ENCODE results near the gene CCDC177. TPM values are rescaled to one million over a fixed set of nuclear protein-coding genes. Genes with fewer than 3 reads are reported as not detected.

The CCDC177 gene
- total RNA-seq, 1 donor from 2014 or later = 0.13 TPM

- Histone ChIP-seq H3K27me3 (ENCODE audit: control insufficient read depth, insufficient read depth, low read length) (peaks cover 13% of the 10 kb centered on the region), H3K36me3 (ENCODE audit: control insufficient read depth, insufficient read depth, low read length) (no peaks in the 10 kb centered on the region), H3K4me3 (ENCODE audit: low read depth, low read length) (no peak overlapping the region)
- TF ChIP-seq, protein P1, sequence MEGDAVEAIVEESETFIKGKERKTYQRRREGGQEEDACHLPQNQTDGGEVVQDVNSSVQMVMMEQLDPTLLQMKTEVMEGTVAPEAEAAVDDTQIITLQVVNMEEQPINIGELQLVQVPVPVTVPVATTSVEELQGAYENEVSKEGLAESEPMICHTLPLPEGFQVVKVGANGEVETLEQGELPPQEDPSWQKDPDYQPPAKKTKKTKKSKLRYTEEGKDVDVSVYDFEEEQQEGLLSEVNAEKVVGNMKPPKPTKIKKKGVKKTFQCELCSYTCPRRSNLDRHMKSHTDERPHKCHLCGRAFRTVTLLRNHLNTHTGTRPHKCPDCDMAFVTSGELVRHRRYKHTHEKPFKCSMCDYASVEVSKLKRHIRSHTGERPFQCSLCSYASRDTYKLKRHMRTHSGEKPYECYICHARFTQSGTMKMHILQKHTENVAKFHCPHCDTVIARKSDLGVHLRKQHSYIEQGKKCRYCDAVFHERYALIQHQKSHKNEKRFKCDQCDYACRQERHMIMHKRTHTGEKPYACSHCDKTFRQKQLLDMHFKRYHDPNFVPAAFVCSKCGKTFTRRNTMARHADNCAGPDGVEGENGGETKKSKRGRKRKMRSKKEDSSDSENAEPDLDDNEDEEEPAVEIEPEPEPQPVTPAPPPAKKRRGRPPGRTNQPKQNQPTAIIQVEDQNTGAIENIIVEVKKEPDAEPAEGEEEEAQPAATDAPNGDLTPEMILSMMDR (IDR thresholded peaks at IDR 0.05; ENCODE audit: insufficient read depth, low read length, poor library complexity, severe bottlenecking) = no peak
- DNase-seq (ENCODE audit: low read depth) = no peak
Measured at GRCh38 chr14:69530095-69530494, 44.6 kb downstream of the CCDC177 start.

- Histone ChIP-seq H3K27me3 (ENCODE audit: control insufficient read depth, insufficient read depth, low read length) (peaks cover 16% of the 10 kb centered on the region), H3K4me3 (ENCODE audit: low read depth, low read length) (no peak overlapping the region), H3K36me3 (ENCODE audit: control insufficient read depth, insufficient read depth, low read length) (no peaks in the 10 kb centered on the region)
- DNase-seq (ENCODE audit: low read depth) = no peak
- TF ChIP-seq, protein P1 (IDR thresholded peaks at IDR 0.05; ENCODE audit: insufficient read depth, low read length, poor library complexity, severe bottlenecking) = no peak
Measured at GRCh38 chr14:69529563-69529962, 45.1 kb downstream of the CCDC177 start.

DNA sequence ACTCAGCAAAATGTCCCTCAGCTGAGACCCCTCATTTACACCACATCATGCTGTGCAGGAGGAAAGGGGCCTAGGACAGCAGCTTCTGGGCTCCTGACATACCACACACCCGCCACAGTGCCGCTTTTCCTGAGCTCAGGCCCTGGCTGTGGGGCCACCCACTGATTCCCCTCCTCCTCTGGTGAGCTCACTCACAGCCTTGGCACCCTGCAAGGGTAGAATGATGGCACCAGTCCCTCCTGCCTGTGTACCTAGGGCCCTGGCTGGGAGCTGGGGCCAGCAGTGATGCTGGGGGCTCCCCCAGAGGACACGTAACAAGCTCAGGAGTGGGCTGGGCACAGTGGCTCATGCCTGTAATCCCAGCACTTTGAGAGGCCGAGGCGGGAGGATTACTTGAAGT is 45.7 kb downstream of the CCDC177 start:
- no peak for DNase-seq (ENCODE audit: low read depth)
- Histone ChIP-seq H3K4me3 (ENCODE audit: low read depth, low read length) (no peak overlapping the region), H3K27me3 (ENCODE audit: control insufficient read depth, insufficient read depth, low read length) (peaks cover 17% of the 10 kb centered on the region), H3K36me3 (ENCODE audit: control insufficient read depth, insufficient read depth, low read length) (no peaks in the 10 kb centered on the region)
- TF ChIP-seq, protein P1 (IDR thresholded peaks at IDR 0.05; ENCODE audit: insufficient read depth, low read length, poor library complexity, severe bottlenecking) = no peak

GRCh38 chr14:69528143-69528542 is 46.5 kb downstream of the CCDC177 start:
- TF ChIP-seq, protein P1 (IDR thresholded peaks at IDR 0.05; ENCODE audit: insufficient read depth, low read length, poor library complexity, severe bottlenecking) = no peak
- H3K4me3 ChIP-seq (ENCODE audit: low read depth, low read length) = no peak overlapping the region
- H3K36me3 ChIP-seq (ENCODE audit: control insufficient read depth, insufficient read depth, low read length) = no peaks in the 10 kb centered on the region
- H3K27me3 ChIP-seq (ENCODE audit: control insufficient read depth, insufficient read depth, low read length) = peaks cover 16% of the 10 kb centered on the region
- DNase-seq (ENCODE audit: low read depth) = no peak

DNA sequence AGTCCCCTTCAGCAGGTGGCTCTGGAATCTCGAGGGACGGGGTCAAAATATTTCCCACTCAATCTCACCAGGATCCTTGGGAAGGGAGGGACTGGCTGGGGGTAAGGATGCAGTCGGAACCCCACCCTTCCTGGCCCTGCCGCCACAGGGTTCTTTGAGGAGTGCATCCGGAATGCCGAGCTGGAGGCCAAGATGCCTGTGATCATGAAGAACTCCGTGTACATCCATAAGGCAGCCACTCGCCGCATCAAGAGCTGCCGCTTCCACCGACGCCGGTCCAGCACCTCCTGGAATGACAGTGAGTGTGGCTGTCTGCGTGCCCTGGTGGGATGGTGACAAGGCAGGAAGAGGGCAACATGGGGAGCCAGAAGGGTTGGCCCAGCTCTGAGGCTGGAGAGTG is 47.0 kb downstream of the CCDC177 start:
- Histone ChIP-seq H3K4me3 (ENCODE audit: low read depth, low read length) (no peak overlapping the region), H3K36me3 (ENCODE audit: control insufficient read depth, insufficient read depth, low read length) (no peaks in the 10 kb centered on the region), H3K27me3 (ENCODE audit: control insufficient read depth, insufficient read depth, low read length) (peaks cover 14% of the 10 kb centered on the region)
- TF ChIP-seq, protein P1 (IDR thresholded peaks at IDR 0.05; ENCODE audit: insufficient read depth, low read length, poor library complexity, severe bottlenecking) = no peak
- no peak for DNase-seq (ENCODE audit: low read depth)

DNA sequence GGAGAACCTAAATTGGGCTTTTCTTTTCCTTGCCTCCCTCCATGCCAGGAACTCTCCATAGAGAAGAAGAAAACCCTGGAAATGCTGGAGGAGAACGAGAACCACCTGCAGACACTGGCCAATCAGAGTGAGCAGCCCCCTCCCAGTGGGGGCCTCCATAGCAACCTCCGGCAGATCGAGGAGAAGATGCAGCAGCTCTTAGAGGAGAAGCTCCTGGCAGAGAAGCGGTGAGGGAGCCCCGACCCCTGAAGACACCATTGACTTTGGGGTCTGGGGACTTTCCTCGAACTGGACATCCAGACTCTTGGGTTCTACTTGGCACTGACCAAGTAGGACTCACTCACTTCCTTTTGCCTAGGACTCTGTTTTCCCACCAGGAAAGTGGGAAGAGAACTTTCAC is 48.8 kb downstream of the CCDC177 start:
- H3K4me3 ChIP-seq (ENCODE audit: low read depth, low read length) = no peak overlapping the region
- H3K36me3 ChIP-seq (ENCODE audit: control insufficient read depth, insufficient read depth, low read length) = no peaks in the 10 kb centered on the region
- no peak for DNase-seq (ENCODE audit: low read depth)
- TF ChIP-seq, protein P1 (IDR thresholded peaks at IDR 0.05; ENCODE audit: insufficient read depth, low read length, poor library complexity, severe bottlenecking) = no peak
- H3K27me3 ChIP-seq (ENCODE audit: control insufficient read depth, insufficient read depth, low read length) = peaks cover 14% of the 10 kb centered on the region
